Liver (tissue), 9 donors: Measurements from ENCODE around the gene NT5DC1. TPM values are rescaled to one million over a fixed set of nuclear protein-coding genes. Genes with fewer than 3 reads are reported as not detected.

ENCODE experiments used
- DNase-seq: peaks from one replicate; pipeline ENCODE4 v3.0.0-alpha.2; 2017; ENCODE audit warnings: low spot score
- H3K27ac ChIP-seq, 2 donors: one replicate each; pipeline ENCODE4 v1.7.0; 2013; ENCODE audit warnings: inconsistent platforms in 2 of 2, low read length in 2 of 2, control low read depth in 1 of 2, low read depth in 1 of 2, mild to moderate bottlenecking in 1 of 2
- H3K27me3 ChIP-seq, 4 donors: one replicate each; pipeline versions ENCODE4 v1.6.1 to v1.7.0; 2013; ENCODE audit warnings: low read length in 3 of 4, inconsistent platforms in 1 of 4, mild to moderate bottlenecking in 1 of 4, moderate library complexity in 1 of 4; ENCODE audit not compliant: control insufficient read depth in 4 of 4, insufficient read depth in 4 of 4
- H3K36me3 ChIP-seq, 4 donors: one replicate each; pipeline versions ENCODE4 v1.6.1 to v1.7.0; 2013; ENCODE audit warnings: low read length in 3 of 4, mild to moderate bottlenecking in 3 of 4, low read depth in 1 of 4, moderate library complexity in 1 of 4; ENCODE audit not compliant: control insufficient read depth in 4 of 4, insufficient read depth in 3 of 4
- H3K4me1 ChIP-seq, 4 donors: one replicate each; pipeline versions ENCODE4 v1.6.1 to v1.7.0; 2013; ENCODE audit warnings: low read length in 3 of 4, mild to moderate bottlenecking in 3 of 4, moderate library complexity in 1 of 4; ENCODE audit not compliant: control insufficient read depth in 4 of 4, insufficient read depth in 4 of 4
- H3K4me3 ChIP-seq, 3 donors: one replicate each; pipeline versions ENCODE4 v1.6.1 to v1.7.0; 2013; ENCODE audit warnings: low read length in 3 of 3, control low read depth in 1 of 3, low read depth in 1 of 3, mild to moderate bottlenecking in 1 of 3
- H3K9ac ChIP-seq, 2 donors: one replicate each; pipeline ENCODE4 v1.7.0; 2013; ENCODE audit warnings: low read length in 2 of 2, mild to moderate bottlenecking in 2 of 2, moderate library complexity in 2 of 2, control low read depth in 1 of 2, low read depth in 1 of 2
- H3K9me3 ChIP-seq, 4 donors: one replicate each; pipeline versions ENCODE4 v1.6.1 to v1.7.0; 2013; ENCODE audit warnings: low read length in 3 of 4; ENCODE audit not compliant: control insufficient read depth in 4 of 4
- EGR1 ChIP-seq, 2 donors: IDR thresholded peaks; 2 replicates each; pipeline ENCODE4 v1.6.1; 2016 to 2018; ENCODE audit warnings: antibody characterized with exemption in 2 of 2, low read depth in 2 of 2
- GABPA ChIP-seq, 2 donors: IDR thresholded peaks in 1 of 2; conservative IDR thresholded peaks in 1 of 2; 2 replicates each; pipeline ENCODE4 v1.6.1; 2016; ENCODE audit warnings: antibody characterized with exemption in 2 of 2, mild to moderate bottlenecking in 1 of 2, moderate library complexity in 1 of 2
- HNF4A ChIP-seq, 2 donors: conservative IDR thresholded peaks; 2 replicates each; pipeline ENCODE4 v1.6.1; 2016; ENCODE audit warnings: antibody characterized with exemption in 2 of 2, mild to moderate bottlenecking in 2 of 2
- HNF4G ChIP-seq: IDR thresholded peaks from 2 replicates; pipeline ENCODE4 v1.6.1; 2016; ENCODE audit warnings: antibody characterized with exemption
- JUND ChIP-seq, 2 donors: IDR thresholded peaks; 2 replicates each; pipeline ENCODE4 v1.6.1; 2016; ENCODE audit warnings: antibody characterized with exemption in 2 of 2
- MAX ChIP-seq: IDR thresholded peaks from 2 replicates; pipeline ENCODE4 v1.6.1; 2016; ENCODE audit warnings: antibody characterized with exemption
- REST ChIP-seq: IDR thresholded peaks from 2 replicates; pipeline ENCODE4 v1.6.1; 2016; ENCODE audit warnings: antibody characterized with exemption, mild to moderate bottlenecking
- RXRA ChIP-seq, 2 donors: IDR thresholded peaks; 2 replicates each; pipeline ENCODE4 v1.6.1; 2017 to 2018; ENCODE audit warnings: antibody characterized with exemption in 2 of 2, mild to moderate bottlenecking in 1 of 2
- SP1 ChIP-seq: IDR thresholded peaks from 2 replicates; pipeline ENCODE4 v1.6.1; 2018; ENCODE audit warnings: antibody characterized with exemption, mild to moderate bottlenecking
- TAF1 ChIP-seq: conservative IDR thresholded peaks from 2 replicates; pipeline ENCODE4 v1.6.1; 2016; ENCODE audit warnings: antibody characterized with exemption, mild to moderate bottlenecking
- YY1 ChIP-seq: IDR thresholded peaks from 2 replicates; pipeline ENCODE4 v1.6.1; 2016; ENCODE audit warnings: antibody characterized with exemption, mild to moderate bottlenecking
- WGBS: extraction: QIAGEN DNeasy Blood & Tissue Kit; methylation state at CpG from one replicate; pipeline ENCODE4 v1.1.7; 2013; 5-methylcytosine and 5-hydroxymethylcytosine counted together
- polyA plus RNA-seq, 2 donors: library from polyadenylated mRNA; stranded (reverse) in 1 of 2; unstranded in 1 of 2; fragments of 200-250 nt in 1 of 2; fragments of >200 nt in 1 of 2; fragmentation: Nextera tagmentation in 1 of 2; extraction: Ambion mirVana in 1 of 2; gene quantifications; one replicate each; pipeline versions ENCODE4 v1.2.1 to v1.2.3, GENCODE V29; 2013 to 2015
- total RNA-seq, 2 donors: library from RNA; depleted of rRNA; stranded (reverse); fragments of >200 nt; gene quantifications; one replicate each; pipeline ENCODE4 v1.2.3, GENCODE V29; 2014
- TF ChIP-seq, protein P1 (sequence below): IDR thresholded peaks from 2 replicates; pipeline ENCODE4 v1.6.1; 2016; ENCODE audit warnings: antibody characterized with exemption
- TF ChIP-seq, protein P2 (sequence below): IDR thresholded peaks from 2 replicates; pipeline ENCODE4 v1.6.1; 2016; ENCODE audit warnings: antibody characterized with exemption
- donor health status: healthy.
- donor health status: healthy.
- donor health status: healthy.
- donor health status: healthy.
- donor health status: healthy.

Gene NT5DC1
- total and polyA plus RNA-seq, 4 donors, result 10.4 to 31.4 (median 23.3) TPM

GRCh38 chr6:116074732-116075390, 25.8 kb upstream of the NT5DC1 start:
- no peak for TF ChIP-seq HNF4A (conservative IDR thresholded peaks at IDR 0.05)
- TF ChIP-seq HNF4G, result no peak
- no peak for TF ChIP-seq REST
- TF ChIP-seq YY1, result no peak
- WGBS, result 98% methylated on average over 2 of the region's 2 CpGs
- H3K27me3 ChIP-seq, result no peaks in the 10 kb centered on the region
- DNase-seq, result no peak
- H3K9me3 ChIP-seq, result no peaks in the 10 kb centered on the region
- no peak overlapping the region for H3K9ac ChIP-seq
- peaks cover 0 to 4% (median 0%) of the 10 kb centered on the region in 4 donors for H3K4me1 ChIP-seq
- H3K36me3 ChIP-seq, result no peaks in the 10 kb centered on the region
- no peak overlapping the region for H3K4me3 ChIP-seq
- no peak overlapping the region for H3K27ac ChIP-seq

GRCh38 chr6:116078522-116078921, 22.1 kb upstream of the NT5DC1 start:
- Histone ChIP-seq H3K4me3 (no peak overlapping the region), H3K27ac (no peak overlapping the region), H3K4me1 (peaks cover 0 to 12% (median 1%) of the 10 kb centered on the region in 4 donors), H3K27me3 (no peaks in the 10 kb centered on the region), H3K9ac (no peak overlapping the region), H3K36me3 (no peaks in the 10 kb centered on the region), H3K9me3 (no peaks in the 10 kb centered on the region)
- no peak for DNase-seq
- TF ChIP-seq MAX, result no peak
- TF ChIP-seq YY1, result no peak
- WGBS, result 83% methylated on average over 3 of the region's 3 CpGs

- H3K36me3 ChIP-seq, result no peaks in the 10 kb centered on the region
- H3K9me3 ChIP-seq, result no peaks in the 10 kb centered on the region
- WGBS, result 98% methylated on average over 3 of the region's 3 CpGs
- no peaks in the 10 kb centered on the region for H3K27me3 ChIP-seq
- H3K4me3 ChIP-seq, result no peak overlapping the region
- no peak overlapping the region for H3K27ac ChIP-seq
- no peak for TF ChIP-seq TAF1
- TF ChIP-seq, protein P1, sequence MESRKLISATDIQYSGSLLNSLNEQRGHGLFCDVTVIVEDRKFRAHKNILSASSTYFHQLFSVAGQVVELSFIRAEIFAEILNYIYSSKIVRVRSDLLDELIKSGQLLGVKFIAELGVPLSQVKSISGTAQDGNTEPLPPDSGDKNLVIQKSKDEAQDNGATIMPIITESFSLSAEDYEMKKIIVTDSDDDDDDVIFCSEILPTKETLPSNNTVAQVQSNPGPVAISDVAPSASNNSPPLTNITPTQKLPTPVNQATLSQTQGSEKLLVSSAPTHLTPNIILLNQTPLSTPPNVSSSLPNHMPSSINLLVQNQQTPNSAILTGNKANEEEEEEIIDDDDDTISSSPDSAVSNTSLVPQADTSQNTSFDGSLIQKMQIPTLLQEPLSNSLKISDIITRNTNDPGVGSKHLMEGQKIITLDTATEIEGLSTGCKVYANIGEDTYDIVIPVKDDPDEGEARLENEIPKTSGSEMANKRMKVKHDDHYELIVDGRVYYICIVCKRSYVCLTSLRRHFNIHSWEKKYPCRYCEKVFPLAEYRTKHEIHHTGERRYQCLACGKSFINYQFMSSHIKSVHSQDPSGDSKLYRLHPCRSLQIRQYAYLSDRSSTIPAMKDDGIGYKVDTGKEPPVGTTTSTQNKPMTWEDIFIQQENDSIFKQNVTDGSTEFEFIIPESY, result no peak
- no peak for TF ChIP-seq HNF4G
- TF ChIP-seq SP1, result no peak
- no peak for TF ChIP-seq YY1
- TF ChIP-seq EGR1 (IDR thresholded peaks at IDR 0.05; ENCODE audit: low read depth in 2 of 2), result no peak
- TF ChIP-seq, protein P2, sequence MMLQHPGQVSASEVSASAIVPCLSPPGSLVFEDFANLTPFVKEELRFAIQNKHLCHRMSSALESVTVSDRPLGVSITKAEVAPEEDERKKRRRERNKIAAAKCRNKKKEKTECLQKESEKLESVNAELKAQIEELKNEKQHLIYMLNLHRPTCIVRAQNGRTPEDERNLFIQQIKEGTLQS, result no peak
- no peak for TF ChIP-seq RXRA (IDR thresholded peaks at IDR 0.05)
- no peak for TF ChIP-seq GABPA (IDR thresholded peaks at IDR 0.05 in 1 of 2, conservative IDR thresholded peaks at IDR 0.05 in 1 of 2)
- no peak for TF ChIP-seq MAX
- TF ChIP-seq JUND (IDR thresholded peaks at IDR 0.05), result no peak
- DNase-seq, result no peak
- H3K9ac ChIP-seq, result no peak overlapping the region
- peaks cover 0 to 12% (median 1%) of the 10 kb centered on the region in 4 donors for H3K4me1 ChIP-seq
Measured at GRCh38 chr6:116078945-116079344, 21.7 kb upstream of the NT5DC1 start.
